HepG2 (cell line): ENCODE data around the gene AKR1C4. TPM values are rescaled to one million over a fixed set of nuclear protein-coding genes. Genes with fewer than 3 reads are reported as not detected.

Experiments used
- ATF4 ChIP-seq, 2 experiments: fragments of 450-650 bp in 1 of 2; sonication (generic) in 1 of 2; formaldehyde crosslinking; IDR thresholded peaks; 2 replicates each; pipeline versions ENCODE4 v1.5.0 to v1.8.0; 2020 to 2022; ENCODE audit warnings: mild to moderate bottlenecking in 1 of 2, missing genetic modification reagents in 1 of 2
- HDAC1 ChIP-seq: sonication (generic); formaldehyde crosslinking; IDR thresholded peaks from 2 replicates; pipeline ENCODE4 v1.5.1; 2020; ENCODE audit warnings: mild to moderate bottlenecking, missing genetic modification reagents
- HES4 ChIP-seq: sonication (generic); formaldehyde crosslinking; IDR thresholded peaks from 2 replicates; pipeline ENCODE4 v1.9.0; 2021; ENCODE audit warnings: mild to moderate bottlenecking, missing genetic modification reagents, borderline replicate concordance
- MAFG ChIP-seq: sonication (generic); formaldehyde crosslinking; IDR thresholded peaks from 2 replicates; pipeline ENCODE4 v1.5.1; 2020; ENCODE audit warnings: mild to moderate bottlenecking, missing genetic modification reagents
- NFKB2 ChIP-seq: sonication (generic); formaldehyde crosslinking; IDR thresholded peaks from 2 replicates; pipeline ENCODE4 v1.4.0; 2020; ENCODE audit warnings: missing genetic modification reagents, borderline replicate concordance
- TBX3 ChIP-seq: fragments of 450-650 bp; IDR thresholded peaks from 2 replicates; pipeline ENCODE4 v1.6.1; 2017; ENCODE audit warnings: antibody characterized with exemption, mild to moderate bottlenecking, inconsistent platforms, borderline replicate concordance
- TCF7 ChIP-seq: sonication (generic); IDR thresholded peaks from 2 replicates; pipeline ENCODE4 v1.6.1; 2016; ENCODE audit warnings: antibody characterized with exemption, low read depth
- ZBTB40 ChIP-seq, 2 experiments: fragments of 450-650 bp in 1 of 2; sonication (generic) in 1 of 2; formaldehyde crosslinking in 1 of 2; IDR thresholded peaks; 2 replicates each; pipeline versions ENCODE4 v1.6.1 to v1.8.0; 2016 to 2022; ENCODE audit warnings: antibody characterized with exemption in 1 of 2, mild to moderate bottlenecking in 1 of 2, missing genetic modification reagents in 1 of 2
- ZMAT5 ChIP-seq: sonication (generic); formaldehyde crosslinking; IDR thresholded peaks from 2 replicates; pipeline ENCODE4 v1.5.0; 2020; ENCODE audit warnings: mild to moderate bottlenecking, low read depth, missing genetic modification reagents, borderline replicate concordance
- ZNF350 ChIP-seq: sonication (generic); formaldehyde crosslinking; IDR thresholded peaks from 2 replicates; pipeline ENCODE4 v1.4.0; 2020; ENCODE audit warnings: mild to moderate bottlenecking, low read depth, missing genetic modification reagents, borderline replicate concordance
- ZNF496 ChIP-seq: sonication (generic); formaldehyde crosslinking; IDR thresholded peaks from 2 replicates; pipeline ENCODE4 v1.8.1; 2023; ENCODE audit warnings: mild to moderate bottlenecking, moderate library complexity, missing genetic modification reagents; ENCODE audit not compliant: insufficient replicate concordance
- polyA plus RNA-seq, 8 experiments: library from polyadenylated mRNA; depleted of rRNA in 3 of 8; stranded (reverse) in 7 of 8; unstranded in 1 of 8; fragments of >200 nt; fragmentation: Illumina TruSeq in 4 of 8; extraction: Trizol in 4 of 8; gene quantifications; 2 replicates each; pipeline versions ENCODE4 v1.2.1 to v1.2.3, GENCODE V29; 2011 to 2016; ENCODE audit warnings: low read depth in 4 of 8, missing spikeins in 1 of 8, mixed read lengths in 1 of 8; ENCODE audit not compliant: insufficient read depth in 1 of 8
- total RNA-seq, 5 experiments: library from RNA; depleted of rRNA; stranded (reverse); fragments of >200 nt; fragmentation: Illumina TruSeq; extraction: Trizol; gene quantifications; 2 replicates each; pipeline ENCODE4 v1.2.3, GENCODE V29; 2016; ENCODE audit warnings: low read depth in 1 of 5
- TF ChIP-seq, protein P1 (sequence below): IDR thresholded peaks from 2 replicates; pipeline ENCODE4 v1.6.1; 2016; ENCODE audit warnings: missing compliant biosample characterization, missing genetic modification reagents, borderline replicate concordance
- TF ChIP-seq, protein P2 (sequence below): sonication (generic); formaldehyde crosslinking; IDR thresholded peaks from 2 replicates; pipeline ENCODE4 v1.4.0; 2020; ENCODE audit warnings: missing genetic modification reagents; ENCODE audit errors: not compliant biosample characterization
- TF ChIP-seq, protein P3 (sequence below): IDR thresholded peaks from 2 replicates; pipeline ENCODE4 v1.6.1; 2016; ENCODE audit warnings: mild to moderate bottlenecking, missing biosample characterization, missing genetic modification reagents

The AKR1C4 gene
- total and polyA plus RNA-seq, 2 of the 13 experiments (the other 11 are each of a cell fraction or from before 2014, with no cell fraction given) = 0.18 to 1.3 TPM

DNA sequence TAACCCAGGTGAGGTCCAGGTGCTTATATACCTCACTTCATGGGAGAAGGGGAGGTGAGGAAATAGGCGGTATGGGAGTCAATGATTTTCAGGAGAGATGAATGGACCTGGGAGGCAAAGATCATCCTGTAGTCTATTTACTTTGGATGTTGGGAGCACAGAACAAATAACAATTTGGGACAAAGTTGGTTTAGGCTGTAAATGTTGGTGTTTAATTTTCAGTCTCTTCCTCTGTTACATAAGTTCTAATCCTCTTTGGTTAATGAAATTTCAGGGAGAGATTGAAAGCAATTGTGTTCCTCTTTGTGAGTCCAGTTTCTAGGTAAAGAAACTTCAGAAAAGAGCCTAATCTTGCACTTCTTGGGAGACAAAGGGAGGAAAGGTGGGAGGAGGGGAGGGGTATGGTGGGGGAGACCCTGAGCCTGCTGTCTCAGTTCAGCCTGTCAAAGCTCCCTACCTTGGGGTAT lies 46.9 kb downstream of the AKR1C4 start (continued):
- TF ChIP-seq, protein P1, sequence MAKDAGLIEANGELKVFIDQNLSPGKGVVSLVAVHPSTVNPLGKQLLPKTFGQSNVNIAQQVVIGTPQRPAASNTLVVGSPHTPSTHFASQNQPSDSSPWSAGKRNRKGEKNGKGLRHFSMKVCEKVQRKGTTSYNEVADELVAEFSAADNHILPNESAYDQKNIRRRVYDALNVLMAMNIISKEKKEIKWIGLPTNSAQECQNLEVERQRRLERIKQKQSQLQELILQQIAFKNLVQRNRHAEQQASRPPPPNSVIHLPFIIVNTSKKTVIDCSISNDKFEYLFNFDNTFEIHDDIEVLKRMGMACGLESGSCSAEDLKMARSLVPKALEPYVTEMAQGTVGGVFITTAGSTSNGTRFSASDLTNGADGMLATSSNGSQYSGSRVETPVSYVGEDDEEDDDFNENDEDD = no peak
- no peak for TF ChIP-seq NFKB2 (CRISPR knock-in tag)
- no peak for TF ChIP-seq MAFG (CRISPR knock-in tag)
- TF ChIP-seq TBX3 = peak; percentile 65; the same call in 1 of the 2 replicates
- TF ChIP-seq, protein P2, sequence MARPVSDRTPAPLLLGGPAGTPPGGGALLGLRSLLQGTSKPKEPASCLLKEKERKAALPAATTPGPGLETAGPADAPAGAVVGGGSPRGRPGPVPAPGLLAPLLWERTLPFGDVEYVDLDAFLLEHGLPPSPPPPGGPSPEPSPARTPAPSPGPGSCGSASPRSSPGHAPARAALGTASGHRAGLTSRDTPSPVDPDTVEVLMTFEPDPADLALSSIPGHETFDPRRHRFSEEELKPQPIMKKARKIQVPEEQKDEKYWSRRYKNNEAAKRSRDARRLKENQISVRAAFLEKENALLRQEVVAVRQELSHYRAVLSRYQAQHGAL (CRISPR knock-in tag) = no peak
- no peak for TF ChIP-seq ZNF496
- peak; percentile 83 for TF ChIP-seq TCF7
- no peak for TF ChIP-seq ZMAT5 (CRISPR knock-in tag)
- no peak for TF ChIP-seq ZBTB40 (IDR thresholded peaks at IDR 0.05)
- TF ChIP-seq ZBTB40 (CRISPR knock-in tag; IDR thresholded peaks at IDR 0.05) = no peak; the same call in 1 of the 2 replicates
- TF ChIP-seq HDAC1 = peak; percentile 68
- no peak for TF ChIP-seq HES4 (CRISPR knock-in tag)
- peak in 1 of 2 experiments; percentile 57; a peak in 2 of 4 replicates for TF ChIP-seq ATF4 (CRISPR knock-in tag; IDR thresholded peaks at IDR 0.05)
- TF ChIP-seq ZNF350 = no peak
- TF ChIP-seq, protein P3, sequence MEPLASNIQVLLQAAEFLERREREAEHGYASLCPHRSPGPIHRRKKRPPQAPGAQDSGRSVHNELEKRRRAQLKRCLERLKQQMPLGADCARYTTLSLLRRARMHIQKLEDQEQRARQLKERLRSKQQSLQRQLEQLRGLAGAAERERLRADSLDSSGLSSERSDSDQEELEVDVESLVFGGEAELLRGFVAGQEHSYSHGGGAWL = no peak
